IMR-90 (cell line): ENCODE data around the gene ZNF532. TPM values are rescaled to one million over a fixed set of nuclear protein-coding genes. Genes with fewer than 3 reads are reported as not detected.

Experiments used
- ATAC-seq: fragments of 200-7000 bp; cut with Tn5 transposase; 2 replicates; pipeline ENCODE4 v1.9.1; 2020; ENCODE audit warnings: low read depth, mild to moderate bottlenecking, moderate library complexity
- BruUV-seq: library from RNA; stranded (reverse); fragments of 400-500 nt; replicated peaks from 2 replicates; lab custom pipeline; 2021; lab: Mats Ljungman, UMichigan
- CTCF ChIA-PET: fragments of 300-600 bp; formaldehyde crosslinking; extraction: SDS; loops from one replicate; lab custom pipeline; 2021; ENCODE audit warnings: antibody characterized with exemption; lab: Yijun Ruan, JAX
- POLR2A ChIA-PET: fragments of 300-600 bp; sonication (Branson Sonifier 250); formaldehyde crosslinking; loops from one replicate; lab custom pipeline; 2022; ENCODE audit warnings: antibody characterized with exemption; ENCODE audit not compliant: unreplicated experiment; lab: Charles Lee
- DNase-seq: peaks from one replicate; pipeline ENCODE4 v3.0.0; 2013
- H2AFZ ChIP-seq: replicated peaks from 2 replicates; pipeline ENCODE3; 2013; ENCODE audit warnings: low read length, mild to moderate bottlenecking; ENCODE audit not compliant: poor library complexity
- H2AK5ac ChIP-seq: 2 replicates; pipeline ENCODE4 v1.6.1; 2013; ENCODE audit warnings: low read depth, low read length, inconsistent platforms
- H2AK9ac ChIP-seq: replicated peaks from 2 replicates; pipeline ENCODE3; 2013; ENCODE audit warnings: mild to moderate bottlenecking, low read depth, low read length, moderate library complexity; ENCODE audit not compliant: poor library complexity
- H2BK120ac ChIP-seq: 2 replicates; pipeline ENCODE4 v1.6.1; 2013; ENCODE audit warnings: low read depth, low read length, inconsistent platforms
- H2BK15ac ChIP-seq: 3 replicates; pipeline ENCODE4 v1.6.1; 2013; ENCODE audit warnings: low read depth, low read length, inconsistent platforms
- H2BK20ac ChIP-seq: 2 replicates; pipeline ENCODE4 v1.6.1; 2013; ENCODE audit warnings: low read depth, mild to moderate bottlenecking, inconsistent platforms, low read length, moderate library complexity
- H2BK5ac ChIP-seq: 2 replicates; pipeline ENCODE4 v1.6.1; 2013; ENCODE audit warnings: mild to moderate bottlenecking, low read depth, low read length, inconsistent platforms; ENCODE audit not compliant: poor library complexity, severe bottlenecking
- H3K14ac ChIP-seq: replicated peaks from 2 replicates; pipeline ENCODE4 v1.6.1; 2013; ENCODE audit warnings: low read depth, low read length, inconsistent platforms
- H3K18ac ChIP-seq: 2 replicates; pipeline ENCODE4 v1.6.1; 2013; ENCODE audit warnings: low read depth, low read length, control low read depth
- H3K23ac ChIP-seq: 2 replicates; pipeline ENCODE4 v1.6.1; 2013; ENCODE audit warnings: low read depth, low read length, inconsistent platforms
- H3K27ac ChIP-seq: 2 replicates; pipeline ENCODE4 v1.5.1; 2013; ENCODE audit warnings: mild to moderate bottlenecking, control low read depth, low read length; ENCODE audit not compliant: insufficient read depth
- H3K27me3 ChIP-seq: 2 replicates; pipeline ENCODE4 v1.6.1; 2013; ENCODE audit warnings: low read length; ENCODE audit not compliant: control insufficient read depth, insufficient read depth
- H3K36me3 ChIP-seq: 2 replicates; pipeline ENCODE4 v1.6.1; 2013; ENCODE audit warnings: low read length, mixed read lengths; ENCODE audit not compliant: control insufficient read depth, insufficient read depth
- H3K4ac ChIP-seq: 2 replicates; pipeline ENCODE4 v1.6.1; 2013; ENCODE audit warnings: low read depth, low read length, inconsistent platforms
- H3K4me1 ChIP-seq: 2 replicates; pipeline ENCODE4 v1.6.1; 2013; ENCODE audit warnings: low read length, mixed read lengths; ENCODE audit not compliant: control insufficient read depth, insufficient read depth
- H3K4me2 ChIP-seq: 2 replicates; pipeline ENCODE4 v1.6.1; 2013; ENCODE audit warnings: low read depth, mild to moderate bottlenecking, control low read depth, low read length, moderate library complexity
- H3K4me3 ChIP-seq: 2 replicates; pipeline ENCODE4 v1.5.1; 2013; ENCODE audit warnings: low read depth, mild to moderate bottlenecking, control low read depth, low read length, moderate library complexity; ENCODE audit not compliant: insufficient read depth
- H3K56ac ChIP-seq: 2 replicates; pipeline ENCODE4 v1.6.1; 2013; ENCODE audit warnings: low read length, inconsistent platforms; ENCODE audit not compliant: insufficient read depth; ENCODE audit errors: extremely low read depth
- H3K79me1 ChIP-seq, 2 experiments: 2 replicates each; pipeline ENCODE4 v1.6.1; 2013; ENCODE audit warnings: low read length in 2 of 2, inconsistent platforms in 1 of 2, low read depth in 1 of 2
- H3K9ac ChIP-seq: 2 replicates; pipeline ENCODE4 v1.6.1; 2013; ENCODE audit warnings: low read depth, low read length, control low read depth
- H3K9me1 ChIP-seq: 2 replicates; pipeline ENCODE4 v1.6.1; 2013; ENCODE audit warnings: low read length, inconsistent platforms; ENCODE audit not compliant: insufficient read depth
- H3K9me3 ChIP-seq: 2 replicates; pipeline ENCODE4 v1.6.1; 2013; ENCODE audit warnings: low read length; ENCODE audit not compliant: control insufficient read depth, insufficient read depth
- H4K20me1 ChIP-seq: 2 replicates; pipeline ENCODE4 v1.6.1; 2013; ENCODE audit warnings: low read length, inconsistent platforms; ENCODE audit not compliant: insufficient read depth
- H4K5ac ChIP-seq: 2 replicates; pipeline ENCODE4 v1.6.1; 2013; ENCODE audit warnings: mild to moderate bottlenecking, low read depth, low read length, control low read depth
- H4K8ac ChIP-seq, 2 experiments: 2 replicates each; pipeline ENCODE4 v1.6.1; 2013; ENCODE audit warnings: low read depth in 2 of 2, low read length in 2 of 2, control low read depth in 1 of 2, inconsistent platforms in 1 of 2
- H4K91ac ChIP-seq: 2 replicates; pipeline ENCODE4 v1.6.1; 2013; ENCODE audit warnings: low read depth, low read length, inconsistent platforms; ENCODE audit not compliant: insufficient read depth
- BHLHE40 ChIP-seq: fragments of 150-350 bp; IDR thresholded peaks from 2 replicates; pipeline ENCODE4 v1.6.1; 2016; ENCODE audit warnings: mild to moderate bottlenecking, low read depth, low read length
- CEBPB ChIP-seq: IDR thresholded peaks from 2 replicates; pipeline ENCODE4 v1.6.1; 2012; ENCODE audit warnings: low read depth, low read length, improper control_type of control experiment
- CHD1 ChIP-seq: IDR thresholded peaks from 2 replicates; pipeline ENCODE4 v1.6.1; 2012; ENCODE audit warnings: low read depth, low read length, improper control_type of control experiment
- MXI1 ChIP-seq: IDR thresholded peaks from 2 replicates; pipeline ENCODE4 v1.6.1; 2012; ENCODE audit warnings: low read depth, mild to moderate bottlenecking, low read length, moderate library complexity, borderline replicate concordance
- NFE2L2 ChIP-seq: fragments of 150-350 bp; IDR thresholded peaks from 2 replicates; pipeline ENCODE4 v1.6.1; 2016; ENCODE audit warnings: low read depth, mild to moderate bottlenecking, low read length
- POLR2A ChIP-seq: IDR thresholded peaks from 2 replicates; pipeline ENCODE4 v1.6.1; 2012; ENCODE audit warnings: mild to moderate bottlenecking, low read depth, low read length
- RCOR1 ChIP-seq: IDR thresholded peaks from 2 replicates; pipeline ENCODE4 v1.6.1; 2012; ENCODE audit warnings: mild to moderate bottlenecking, low read length, improper control_type of control experiment; ENCODE audit not compliant: insufficient replicate concordance
- SMC3 ChIP-seq: fragments of 150-350 bp; IDR thresholded peaks from 2 replicates; pipeline ENCODE4 v1.6.1; 2016; ENCODE audit warnings: low read depth, mild to moderate bottlenecking, antibody characterized with exemption, low read length, moderate library complexity
- USF2 ChIP-seq: fragments of 150-350 bp; IDR thresholded peaks from 2 replicates; pipeline ENCODE4 v1.6.1; 2017; ENCODE audit warnings: mild to moderate bottlenecking, antibody characterized with exemption, low read length, low read depth
- WGBS, 2 experiments: methylation state at CpG; one replicate each; pipeline versions ENCODE4 v1.1.5 to v1.1.7; 2013; ENCODE audit warnings: missing lambda C conversion rate in 2 of 2; ENCODE audit not compliant: insufficient read length in 1 of 2; ENCODE audit errors: extremely low coverage in 2 of 2; 5-methylcytosine and 5-hydroxymethylcytosine counted together
- dilution Hi-C: fragments of 300-500 bp; cut with HindIII; formaldehyde crosslinking; loops from one replicate; pipeline ENCODE4 v1.14.3; 2018; ENCODE audit warnings: low sequenced_read_pairs; ENCODE audit not compliant: unreplicated experiment
- in situ Hi-C: fragments of 300-500 bp; cut with MboI; formaldehyde crosslinking; loops from 3 replicates; pipeline ENCODE4 v1.14.3; 2019; ENCODE audit warnings: low sequenced_read_pairs, inconsistent platforms, mixed read lengths
- intact Hi-C: fragments of 100-400 bp; cut with micrococcal nuclease; formaldehyde crosslinking; loops from 2 replicates; pipeline ENCODE4 v1.10.0; 2022
- polyA plus RNA-seq, 3 experiments: library from polyadenylated mRNA; depleted of rRNA; stranded (reverse); fragments of >200 nt; gene quantifications; 2 replicates each; pipeline ENCODE4 v1.2.3, GENCODE V29; 2012; ENCODE audit warnings: low replicate concordance in 1 of 3
- total RNA-seq: library from RNA; depleted of rRNA; stranded (reverse); fragments of >200 nt; gene quantifications from 2 replicates; pipeline ENCODE4 v1.2.3, GENCODE V29; 2012
- TF ChIP-seq, protein P1 (sequence below): fragments of 150-350 bp; IDR thresholded peaks from 2 replicates; pipeline ENCODE4 v1.6.1; 2016; ENCODE audit warnings: low read depth, mild to moderate bottlenecking, low read length, moderate library complexity, borderline replicate concordance

ZNF532 gene
- total and polyA plus RNA-seq, 2 of the 4 experiments (the other 2 are of a cell fraction), result 29.9 to 45.8 TPM

DNA sequence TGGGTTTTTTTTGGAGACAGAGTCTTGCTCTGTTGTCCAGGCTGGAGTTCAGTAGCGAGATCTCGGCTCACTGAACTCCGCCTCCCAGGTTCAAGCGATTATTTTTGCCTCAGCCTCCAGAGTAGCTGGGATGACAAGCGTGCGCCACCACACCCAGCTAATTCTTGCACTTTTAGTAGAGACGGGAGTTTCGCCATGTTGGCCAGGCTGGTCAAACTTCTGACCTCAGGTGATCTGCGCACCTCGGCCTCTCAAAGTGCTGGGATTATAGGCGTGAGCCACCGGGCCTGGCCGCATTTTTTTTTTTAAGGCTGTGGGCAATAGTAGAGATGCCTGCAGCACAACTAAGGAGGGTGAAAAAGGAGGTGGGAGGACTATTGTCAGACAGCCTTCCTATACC is 41.7 kb upstream of the ZNF532 start:
- Histone ChIP-seq H3K18ac (no peak overlapping the region), H3K36me3 (no peaks in the 10 kb centered on the region), H3K14ac (no peak overlapping the region), H2BK15ac (no peak overlapping the region), H3K56ac (no peak overlapping the region), H3K4me1 (no peaks in the 10 kb centered on the region), H3K4me3 (no peak overlapping the region), H4K8ac (no peak overlapping the region), H2BK20ac (no peak overlapping the region), H2AK9ac (no peak overlapping the region), H3K4ac (no peak overlapping the region), H2BK5ac (no peak overlapping the region), H3K79me1 (no peaks in the 10 kb centered on the region), H2AK5ac (no peak overlapping the region), H3K9me1 (no peaks in the 10 kb centered on the region), H3K27ac (no peak overlapping the region), H3K9me3 (no peaks in the 10 kb centered on the region; the same call in 1 of the 2 replicates), H3K23ac (no peak overlapping the region), H3K4me2 (no peak overlapping the region), H3K27me3 (peaks cover 3% of the 10 kb centered on the region; the same call in 1 of the 2 replicates), H4K20me1 (no peaks in the 10 kb centered on the region), H4K5ac (no peak overlapping the region), H2AFZ (no peak overlapping the region), H4K91ac (no peak overlapping the region), H2BK120ac (no peak overlapping the region), H3K9ac (no peak overlapping the region)
- DNase-seq (no peak), ATAC-seq (no peak)
- WGBS, 2 experiments, result 94% methylated on average over 5 of the region's 13 CpGs; no CpG with 5 or more reads in 1 of the 2 experiments
- dilution Hi-C loops (no loop called here), intact Hi-C loops (no loop called here), in situ Hi-C loops (no loop called here)
- CTCF ChIA-PET, result no interaction called here
- POLR2A ChIA-PET, result no interaction called here
- no TSS peak for BruUV-seq
- TF ChIP-seq, protein P1, sequence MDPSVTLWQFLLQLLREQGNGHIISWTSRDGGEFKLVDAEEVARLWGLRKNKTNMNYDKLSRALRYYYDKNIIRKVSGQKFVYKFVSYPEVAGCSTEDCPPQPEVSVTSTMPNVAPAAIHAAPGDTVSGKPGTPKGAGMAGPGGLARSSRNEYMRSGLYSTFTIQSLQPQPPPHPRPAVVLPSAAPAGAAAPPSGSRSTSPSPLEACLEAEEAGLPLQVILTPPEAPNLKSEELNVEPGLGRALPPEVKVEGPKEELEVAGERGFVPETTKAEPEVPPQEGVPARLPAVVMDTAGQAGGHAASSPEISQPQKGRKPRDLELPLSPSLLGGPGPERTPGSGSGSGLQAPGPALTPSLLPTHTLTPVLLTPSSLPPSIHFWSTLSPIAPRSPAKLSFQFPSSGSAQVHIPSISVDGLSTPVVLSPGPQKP, result no peak
- TF ChIP-seq USF2 (no peak), SMC3 (no peak), NFE2L2 (no peak), BHLHE40 (no peak), MXI1 (no peak), CEBPB (no peak), RCOR1 (no peak), CHD1 (no peak), POLR2A (no peak)
